IPS DF 6.9 (cell line): ENCODE results near the gene RABL2B.

ENCODE experiments used
- DNase-seq: peaks from one replicate; pipeline ENCODE4 v3.0.0-alpha.2; 2013; ENCODE audit warnings: low read depth, low spot score
- H3K27ac ChIP-seq: one replicate; pipeline ENCODE4 v1.5.1; 2013; ENCODE audit warnings: low read length, control low read depth
- H3K27me3 ChIP-seq: 2 replicates; pipeline ENCODE4 v1.6.1; 2013; ENCODE audit warnings: mild to moderate bottlenecking, low read length; ENCODE audit not compliant: control insufficient read depth, insufficient read depth
- H3K36me3 ChIP-seq: 2 replicates; pipeline ENCODE4 v1.6.1; 2013; ENCODE audit warnings: low read length; ENCODE audit not compliant: control insufficient read depth, insufficient read depth
- H3K4me1 ChIP-seq: 2 replicates; pipeline ENCODE4 v1.6.1; 2013; ENCODE audit warnings: low read length; ENCODE audit not compliant: control insufficient read depth, insufficient read depth
- H3K4me3 ChIP-seq: 2 replicates; pipeline ENCODE4 v1.5.1; 2013; ENCODE audit warnings: mild to moderate bottlenecking, low read length
- H3K9me3 ChIP-seq: 2 replicates; pipeline ENCODE4 v1.6.1; 2013; ENCODE audit warnings: low read length, inconsistent platforms; ENCODE audit not compliant: control insufficient read depth, insufficient read depth
- WGBS: extraction: QIAGEN DNeasy Blood & Tissue Kit; methylation state at CpG from one replicate; pipeline ENCODE4 v1.1.7; 2013; ENCODE audit warnings: mixed read lengths, missing lambda C conversion rate; ENCODE audit not compliant: insufficient read length, insufficient coverage; 5-methylcytosine and 5-hydroxymethylcytosine counted together

Gene RABL2B

GRCh38 chr22:50739279-50739691 is 44.2 kb downstream of the RABL2B start:
- DNase-seq: no peak
- no peaks in the 10 kb centered on the region for H3K9me3 ChIP-seq
- H3K4me3 ChIP-seq: no peak overlapping the region
- no peaks in the 10 kb centered on the region for H3K4me1 ChIP-seq
- WGBS: no CpG with 5 or more reads among the region's 17 CpGs
- no peaks in the 10 kb centered on the region for H3K36me3 ChIP-seq
- H3K27ac ChIP-seq: no peak overlapping the region
- peaks cover 2% of the 10 kb centered on the region; the same call in 1 of the 2 replicates for H3K27me3 ChIP-seq

DNA sequence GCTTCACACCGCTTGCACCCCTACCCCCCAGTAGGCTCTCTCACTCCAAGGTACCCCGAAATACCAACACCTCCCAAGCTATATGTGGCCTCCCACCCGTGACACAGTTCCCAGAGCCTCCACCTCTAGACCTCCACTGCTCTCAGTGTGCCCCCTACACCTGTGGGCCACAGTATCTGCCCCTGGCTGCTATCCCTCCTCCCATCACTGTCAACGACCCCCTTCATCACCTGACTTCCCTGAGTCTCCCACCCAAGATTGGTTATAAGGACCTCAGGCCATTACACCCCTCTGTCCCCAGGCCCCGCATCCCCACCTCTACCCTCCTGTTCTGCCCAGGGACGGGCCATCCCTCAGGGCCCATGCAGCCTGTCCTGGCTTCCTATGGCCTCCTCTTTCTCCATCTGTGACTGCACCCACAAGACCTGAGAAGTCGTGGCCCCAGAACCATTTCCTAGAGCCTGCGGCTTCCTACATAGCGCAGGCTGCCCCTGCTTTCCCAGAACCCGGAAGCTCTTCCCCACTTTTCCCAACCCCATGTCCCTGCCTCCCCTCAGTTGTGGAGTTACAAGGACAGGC is 44.7 kb downstream of the RABL2B start:
- WGBS: no CpG with 5 or more reads among the region's 10 CpGs
- H3K36me3 ChIP-seq: no peaks in the 10 kb centered on the region
- H3K9me3 ChIP-seq: no peaks in the 10 kb centered on the region
- peaks cover 2% of the 10 kb centered on the region; the same call in 1 of the 2 replicates for H3K27me3 ChIP-seq
- no peak overlapping the region for H3K4me3 ChIP-seq
- DNase-seq: no peak
- H3K4me1 ChIP-seq: no peaks in the 10 kb centered on the region
- H3K27ac ChIP-seq: no peak overlapping the region

- no CpG with 5 or more reads among the region's 13 CpGs for WGBS
- no peaks in the 10 kb centered on the region for H3K36me3 ChIP-seq
- no peaks in the 10 kb centered on the region for H3K9me3 ChIP-seq
- DNase-seq: no peak
- H3K27me3 ChIP-seq: peaks cover 2% of the 10 kb centered on the region; the same call in 1 of the 2 replicates
- H3K4me1 ChIP-seq: no peaks in the 10 kb centered on the region
- H3K27ac ChIP-seq: no peak within 1 kb of the TSS
- H3K4me3 ChIP-seq: no peak within 1 kb of the TSS
Observed at GRCh38 chr22:50737728-50738648, 45.4 kb downstream of the RABL2B start, which contains the start of gene ACR. Gene ACR, plus strand, starts transcription at chr22:50738204. Its CDS starts 32 bp downstream, at chr22:50738236.

- no peaks in the 10 kb centered on the region for H3K9me3 ChIP-seq
- no peak overlapping the region for H3K4me3 ChIP-seq
- DNase-seq: no peak
- H3K36me3 ChIP-seq: no peaks in the 10 kb centered on the region
- WGBS: no CpG with 5 or more reads among the region's 6 CpGs
- H3K27me3 ChIP-seq: peaks cover 2% of the 10 kb centered on the region; the same call in 1 of the 2 replicates
- H3K27ac ChIP-seq: no peak overlapping the region
- H3K4me1 ChIP-seq: peaks cover 2% of the 10 kb centered on the region; the same call in 1 of the 2 replicates
Observed at GRCh38 chr22:50735739-50736030, 47.8 kb downstream of the RABL2B start.

DNA sequence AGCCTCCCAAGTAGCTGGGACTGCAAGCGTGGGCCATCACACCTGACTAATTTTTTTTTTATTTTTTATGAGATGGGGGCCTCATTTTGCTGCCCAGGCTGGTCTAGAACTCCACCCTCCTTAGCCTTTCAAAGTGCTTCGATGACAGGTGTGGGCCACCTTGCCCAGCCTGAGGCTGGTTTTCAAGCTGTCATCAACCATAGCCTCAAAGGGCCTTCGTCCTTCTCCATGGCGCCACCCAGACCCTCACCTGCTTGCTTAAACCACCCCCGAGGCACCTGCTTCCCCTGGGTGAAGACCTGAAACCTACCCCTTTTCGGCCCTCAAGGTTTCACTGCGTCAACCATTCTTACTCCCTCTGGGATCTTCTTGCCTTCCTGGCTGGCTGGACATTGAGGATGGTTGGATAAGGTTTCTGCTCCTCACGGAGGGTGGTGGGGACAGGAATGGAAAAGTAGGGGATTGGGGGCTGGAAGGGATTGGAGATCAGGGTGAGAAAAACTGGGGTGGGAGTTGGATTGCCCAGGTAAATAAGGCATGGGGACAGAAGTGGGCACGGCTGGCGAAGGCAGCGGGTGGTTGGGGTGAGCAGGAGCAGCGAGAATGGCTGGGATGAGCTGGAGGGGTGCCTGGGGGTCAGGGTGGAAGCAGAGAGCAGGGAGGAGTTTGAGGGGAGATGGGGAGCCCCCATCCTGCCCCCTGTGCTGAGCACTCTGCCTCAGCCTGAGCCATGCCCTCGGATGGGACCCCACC is 48.3 kb downstream of the RABL2B start:
- Histone ChIP-seq H3K9me3 (no peaks in the 10 kb centered on the region), H3K27me3 (peaks cover 2% of the 10 kb centered on the region; the same call in 1 of the 2 replicates), H3K4me3 (no peak overlapping the region), H3K36me3 (no peaks in the 10 kb centered on the region), H3K27ac (no peak overlapping the region), H3K4me1 (peaks cover 2% of the 10 kb centered on the region; the same call in 1 of the 2 replicates)
- no CpG with 5 or more reads among the region's 13 CpGs for WGBS
- DNase-seq: no peak

DNA sequence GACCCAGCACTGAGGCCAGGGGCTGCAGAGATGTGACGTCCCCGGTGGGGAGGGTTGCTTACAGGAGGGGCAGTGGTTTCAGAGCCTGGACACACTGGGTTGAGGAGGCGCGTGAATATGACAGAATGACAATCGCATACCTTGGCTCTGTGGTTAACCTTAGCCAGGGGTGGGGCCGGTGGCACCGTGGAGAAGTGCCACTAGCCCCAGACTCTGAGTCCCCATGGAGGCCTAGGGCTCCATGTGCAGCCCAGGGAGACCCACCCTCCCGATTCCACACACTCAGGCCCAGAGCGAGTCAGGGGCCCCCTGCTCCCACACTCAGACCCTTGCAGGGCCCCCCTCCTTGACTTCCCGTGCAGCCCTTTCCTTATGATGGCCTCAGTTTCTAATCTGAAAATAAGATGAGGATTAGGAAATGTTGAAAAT is 49.1 kb downstream of the RABL2B start:
- no peak for DNase-seq
- no peak overlapping the region for H3K27ac ChIP-seq
- no CpG with 5 or more reads among the region's 10 CpGs for WGBS
- H3K27me3 ChIP-seq: no peaks in the 10 kb centered on the region
- no peaks in the 10 kb centered on the region for H3K9me3 ChIP-seq
- H3K4me3 ChIP-seq: no peak overlapping the region
- peaks cover 2% of the 10 kb centered on the region; the same call in 1 of the 2 replicates for H3K4me1 ChIP-seq
- H3K36me3 ChIP-seq: no peaks in the 10 kb centered on the region

DNA sequence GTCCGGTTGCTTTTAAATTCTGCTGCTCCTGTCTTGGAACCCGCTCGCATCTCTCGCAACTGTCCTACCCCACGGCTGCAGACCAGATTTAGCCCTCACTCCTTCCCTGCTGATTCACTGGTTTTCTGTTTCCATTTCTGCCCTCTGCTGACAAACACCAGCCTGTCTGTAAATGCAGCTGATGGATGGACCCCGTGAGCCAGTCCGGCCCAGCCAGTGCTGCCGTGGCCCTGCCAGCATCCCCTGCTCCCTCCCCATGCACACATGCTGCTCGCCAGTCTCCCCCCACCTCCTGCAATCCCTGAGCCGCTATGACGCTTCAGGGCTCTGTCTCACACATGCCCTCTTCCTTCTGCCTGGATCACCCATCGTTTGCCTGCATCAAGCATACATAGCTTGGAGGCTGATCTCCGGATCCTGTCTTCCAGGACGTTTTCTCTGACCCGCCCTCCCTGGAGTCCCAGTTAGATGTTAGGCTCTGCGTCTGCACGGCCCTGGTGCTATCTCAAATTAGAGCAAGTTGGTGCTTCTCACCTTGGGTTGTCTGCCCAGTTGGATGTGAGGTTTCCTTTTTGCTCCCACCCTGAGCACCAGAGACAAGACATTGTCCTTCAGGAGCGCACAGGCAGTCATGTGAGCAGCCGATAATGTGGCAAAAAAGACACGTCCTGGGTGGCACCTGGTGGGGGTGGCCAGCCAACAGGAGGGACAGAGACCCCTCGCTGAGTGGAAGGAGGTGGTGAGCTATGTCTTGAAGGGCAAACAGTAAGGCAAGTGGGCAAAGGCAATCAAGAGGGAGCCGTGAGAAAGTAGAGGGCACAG is 49.7 kb downstream of the RABL2B start:
- H3K4me3 ChIP-seq: no peak overlapping the region
- no peaks in the 10 kb centered on the region for H3K9me3 ChIP-seq
- peaks cover 2% of the 10 kb centered on the region; the same call in 1 of the 2 replicates for H3K4me1 ChIP-seq
- no peak for DNase-seq
- no peaks in the 10 kb centered on the region for H3K27me3 ChIP-seq
- H3K27ac ChIP-seq: no peak overlapping the region
- H3K36me3 ChIP-seq: no peaks in the 10 kb centered on the region
- no CpG with 5 or more reads among the region's 22 CpGs for WGBS

DNA sequence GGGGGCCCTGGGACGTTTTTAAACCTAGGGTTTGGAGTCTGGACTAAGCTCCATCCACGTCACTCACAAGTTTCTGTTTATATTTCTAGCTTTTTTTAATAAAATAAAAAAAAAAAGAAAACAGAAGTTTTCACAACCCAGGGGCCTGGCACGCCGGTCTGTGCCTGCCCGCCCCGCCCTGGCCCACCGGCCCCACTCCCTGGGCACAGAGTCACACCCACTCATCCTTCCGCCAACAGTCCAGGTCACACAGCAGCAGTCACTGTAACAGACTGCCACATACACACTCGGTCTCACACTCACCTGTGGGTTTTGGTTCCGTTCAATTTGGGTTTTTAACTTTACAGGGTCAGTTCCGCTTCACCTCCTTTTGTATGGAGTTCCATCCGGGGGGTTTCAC is 50.8 kb downstream of the RABL2B start:
- H3K4me3 ChIP-seq: no peak overlapping the region
- H3K27ac ChIP-seq: no peak overlapping the region
- WGBS: no CpG with 5 or more reads among the region's 12 CpGs
- no peak for DNase-seq
- no peaks in the 10 kb centered on the region for H3K27me3 ChIP-seq
- H3K36me3 ChIP-seq: no peaks in the 10 kb centered on the region
- peaks cover 2% of the 10 kb centered on the region; the same call in 1 of the 2 replicates for H3K4me1 ChIP-seq
- H3K9me3 ChIP-seq: no peaks in the 10 kb centered on the region

DNA sequence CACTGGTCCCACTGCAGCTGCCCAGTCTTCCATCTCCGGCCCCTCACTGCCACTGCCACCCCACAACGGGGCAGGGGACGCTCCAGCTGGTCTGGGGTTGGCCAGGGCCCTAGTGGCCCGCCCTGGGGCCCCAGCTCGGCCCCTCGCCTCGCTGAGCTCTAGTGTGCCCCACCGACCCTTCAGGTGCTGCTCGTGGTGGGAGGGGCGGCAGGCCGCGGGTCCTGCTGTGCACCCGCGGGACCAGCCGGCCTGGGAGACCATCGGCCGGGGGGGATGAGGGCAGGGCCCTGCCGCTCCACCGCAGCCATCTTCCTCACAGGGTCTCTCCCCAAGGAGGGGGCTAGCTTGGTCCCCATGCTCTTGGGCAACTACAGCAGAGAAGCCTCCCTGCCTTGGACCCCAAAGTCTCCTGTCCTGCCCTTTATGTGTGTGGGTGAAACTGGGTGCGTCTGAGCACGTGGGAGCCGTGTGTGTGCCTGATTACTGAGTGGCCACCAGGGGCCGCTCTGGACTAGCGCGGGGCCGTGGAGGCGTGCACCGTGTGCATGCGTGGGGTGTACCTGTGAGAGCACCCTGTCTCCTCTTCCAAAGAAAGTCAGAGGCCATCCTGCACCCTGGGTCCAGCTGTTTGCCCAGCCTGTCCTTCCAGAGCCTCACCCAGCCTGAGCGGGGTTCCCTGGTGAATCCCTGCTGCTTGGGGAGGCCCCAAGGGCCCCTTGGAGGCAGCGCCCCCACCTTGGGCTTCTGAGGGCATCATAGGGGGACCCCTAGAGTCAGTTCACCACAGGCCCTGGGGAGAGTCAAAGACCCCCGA is 51.4 kb downstream of the RABL2B start:
- H3K36me3 ChIP-seq: no peaks in the 10 kb centered on the region
- no peak overlapping the region for H3K27ac ChIP-seq
- no peaks in the 10 kb centered on the region for H3K27me3 ChIP-seq
- WGBS: no CpG with 5 or more reads among the region's 32 CpGs
- peaks cover 2% of the 10 kb centered on the region; the same call in 1 of the 2 replicates for H3K4me1 ChIP-seq
- no peak for DNase-seq
- H3K4me3 ChIP-seq: no peak overlapping the region
- no peaks in the 10 kb centered on the region for H3K9me3 ChIP-seq
